Tongue (tissue), 3 donors: Measurements from ENCODE around the gene DEFB131A. TPM values are rescaled to one million over a fixed set of nuclear protein-coding genes. Genes with fewer than 3 reads are reported as not detected.
"Not testable (repeated sequence)": the region's sequence is repeated elsewhere in the genome, so short reads cannot be mapped to it uniquely, and the experiment has no call there.

Experiments
- DNase-seq: peaks from one replicate; pipeline ENCODE4 v3.0.0-alpha.2; 2015
- small RNA-seq: library from RNA; depleted of rRNA; stranded (forward); fragments of <200 nt; gene quantifications from one replicate; pipeline ENCODE3, GENCODE V24; 2014; ENCODE audit warnings: low replicate concordance
- total RNA-seq: library from RNA; depleted of rRNA; stranded (reverse); fragments of >200 nt; gene quantifications from one replicate; pipeline ENCODE4 v1.2.3, GENCODE V29; 2014

Gene DEFB131A
- total RNA-seq, 1 donor from 2014 or later, result not detected

- DNase-seq, result not testable (repeated sequence)
Observed at GRCh38 chr4:9494256-9495035, 50.2 kb downstream of the DEFB131A start.

GRCh38 chr4:9495443-9495842, 51.2 kb downstream of the DEFB131A start:
- DNase-seq, result peak; percentile 64

- DNase-seq, result not testable (repeated sequence)
Observed at GRCh38 chr4:9497575-9498467, 53.6 kb downstream of the DEFB131A start.

- not testable (repeated sequence) for DNase-seq
Observed at GRCh38 chr4:9498468-9499040, 54.3 kb downstream of the DEFB131A start.

- not testable (repeated sequence) for DNase-seq
Observed at GRCh38 chr4:9499974-9500487, 55.8 kb downstream of the DEFB131A start.

Small RNA genes within 50 kb of the gene (small RNA-seq; reads per million reads assigned to genes)
- gene RNA5SP153, result not detected

Other genes with a start within 250 kb of the DEFB131A start
- gene USP17L10, start 233.8 kb upstream of the DEFB131A start, total RNA-seq, result not detected
- not detected for gene USP17L11, start 229.0 kb upstream of the DEFB131A start, total RNA-seq
- gene USP17L12, start 224.3 kb upstream of the DEFB131A start, total RNA-seq, result not detected
- not detected for gene USP17L13, start 219.5 kb upstream of the DEFB131A start, total RNA-seq
- gene USP17L15, start 210.0 kb upstream of the DEFB131A start, total RNA-seq, result not detected
- gene USP17L17, start 200.5 kb upstream of the DEFB131A start, total RNA-seq, result not detected
- not detected for gene USP17L18, start 195.8 kb upstream of the DEFB131A start, total RNA-seq
- gene USP17L19, start 191.0 kb upstream of the DEFB131A start, total RNA-seq, result not detected
- not detected for gene USP17L20, start 186.3 kb upstream of the DEFB131A start, total RNA-seq
- not detected for gene USP17L21, start 181.5 kb upstream of the DEFB131A start, total RNA-seq
- not detected for gene USP17L22, start 176.8 kb upstream of the DEFB131A start, total RNA-seq
- not detected for gene USP17L24, start 119.2 kb upstream of the DEFB131A start, total RNA-seq
- not detected for gene USP17L25, start 114.5 kb upstream of the DEFB131A start, total RNA-seq
- not detected for gene USP17L26, start 109.8 kb upstream of the DEFB131A start, total RNA-seq
- not detected for gene USP17L5, start 105.0 kb upstream of the DEFB131A start, total RNA-seq
- not detected for gene USP17L27, start 100.3 kb upstream of the DEFB131A start, total RNA-seq
- not detected for gene USP17L28, start 95.5 kb upstream of the DEFB131A start, total RNA-seq
- not detected for gene USP17L29, start 90.8 kb upstream of the DEFB131A start, total RNA-seq
- gene USP17L30, start 81.3 kb upstream of the DEFB131A start, total RNA-seq, result not detected